K562 (cell line): ENCODE data around the gene PTH2. TPM values are rescaled to one million over a fixed set of nuclear protein-coding genes. Genes with fewer than 3 reads are reported as not detected.

ENCODE experiments used
- SMARCA4 ChIP-seq: fragments of 450-650 bp; IDR thresholded peaks from 2 replicates; pipeline ENCODE4 v1.6.1; 2016
- SMC3 ChIP-seq: conservative IDR thresholded peaks from 2 replicates; pipeline ENCODE4 v1.6.1; 2011; ENCODE audit warnings: low read depth, low read length, improper control_type of control experiment; ENCODE audit not compliant: insufficient read depth
- ZNF318 ChIP-seq, 2 experiments: fragments of 450-650 bp; IDR thresholded peaks; 2 replicates each; pipeline ENCODE4 v1.6.1; 2016; ENCODE audit warnings: mild to moderate bottlenecking in 2 of 2, borderline replicate concordance in 1 of 2, low read depth in 1 of 2, moderate library complexity in 1 of 2
- polyA plus RNA-seq, 8 experiments: library from polyadenylated mRNA; depleted of rRNA in 4 of 8; stranded (reverse) in 5 of 8; unstranded in 3 of 8; fragments of >200 nt; fragmentation: Nextera tagmentation in 2 of 8; fragmentation: Illumina TruSeq in 1 of 8; extraction: Ambion mirVana in 2 of 8; extraction: Trizol in 1 of 8; gene quantifications; 2 replicates each; pipeline versions ENCODE4 v1.2.1 to v1.2.3, GENCODE V29; 2011 to 2014; ENCODE audit warnings: inconsistent platforms in 1 of 8, missing spikeins in 1 of 8
- total RNA-seq, 7 experiments: library from RNA; depleted of rRNA in 6 of 7; stranded (reverse); fragments of >200 nt in 6 of 7; fragmentation: Illumina TruSeq in 2 of 7; extraction: Trizol in 2 of 7; gene quantifications; 2 replicates each; pipeline versions ENCODE4 v1.2.1 to v1.2.3, GENCODE V29; 2011 to 2021; ENCODE audit warnings: low replicate concordance in 1 of 7
- TF ChIP-seq, protein P1 (sequence below): sonication (generic); formaldehyde crosslinking; IDR thresholded peaks from 2 replicates; pipeline ENCODE4 v1.4.0; 2020; ENCODE audit warnings: mild to moderate bottlenecking, missing genetic modification reagents
- TF ChIP-seq, protein P2 (sequence below): sonication (generic); formaldehyde crosslinking; IDR thresholded peaks from 2 replicates; pipeline ENCODE4 v1.8.0; 2023; ENCODE audit warnings: mild to moderate bottlenecking, missing genetic modification reagents
- TF ChIP-seq, protein P3 (sequence below), 2 experiments: fragments of 450-650 bp in 1 of 2; sonication (generic) in 1 of 2; formaldehyde crosslinking; conservative IDR thresholded peaks; 2 replicates each; pipeline versions ENCODE4 v1.4.0 to v1.8.1; 2020 to 2022; ENCODE audit warnings: mild to moderate bottlenecking in 1 of 2, missing genetic modification reagents in 1 of 2

PTH2 gene
- total and polyA plus RNA-seq, 9 of the 15 experiments (the other 6 are each of a cell fraction or from before 2014, with no cell fraction given): 1.3 TPM; not detected in 8

GRCh38 chr19:49430678-49431329, 7.6 kb upstream of the PTH2 start (continued):
- no peak for TF ChIP-seq ZNF318 (IDR thresholded peaks at IDR 0.05; ENCODE audit: borderline replicate concordance in 1 of 2, low read depth in 1 of 2)
- TF ChIP-seq, protein P1, sequence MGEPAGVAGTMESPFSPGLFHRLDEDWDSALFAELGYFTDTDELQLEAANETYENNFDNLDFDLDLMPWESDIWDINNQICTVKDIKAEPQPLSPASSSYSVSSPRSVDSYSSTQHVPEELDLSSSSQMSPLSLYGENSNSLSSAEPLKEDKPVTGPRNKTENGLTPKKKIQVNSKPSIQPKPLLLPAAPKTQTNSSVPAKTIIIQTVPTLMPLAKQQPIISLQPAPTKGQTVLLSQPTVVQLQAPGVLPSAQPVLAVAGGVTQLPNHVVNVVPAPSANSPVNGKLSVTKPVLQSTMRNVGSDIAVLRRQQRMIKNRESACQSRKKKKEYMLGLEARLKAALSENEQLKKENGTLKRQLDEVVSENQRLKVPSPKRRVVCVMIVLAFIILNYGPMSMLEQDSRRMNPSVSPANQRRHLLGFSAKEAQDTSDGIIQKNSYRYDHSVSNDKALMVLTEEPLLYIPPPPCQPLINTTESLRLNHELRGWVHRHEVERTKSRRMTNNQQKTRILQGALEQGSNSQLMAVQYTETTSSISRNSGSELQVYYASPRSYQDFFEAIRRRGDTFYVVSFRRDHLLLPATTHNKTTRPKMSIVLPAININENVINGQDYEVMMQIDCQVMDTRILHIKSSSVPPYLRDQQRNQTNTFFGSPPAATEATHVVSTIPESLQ (CRISPR knock-in tag): no peak
- 0 out of 2 replicates have a peak, but pooled peaks have one; percentile 8 for TF ChIP-seq SMC3
- TF ChIP-seq, protein P2, sequence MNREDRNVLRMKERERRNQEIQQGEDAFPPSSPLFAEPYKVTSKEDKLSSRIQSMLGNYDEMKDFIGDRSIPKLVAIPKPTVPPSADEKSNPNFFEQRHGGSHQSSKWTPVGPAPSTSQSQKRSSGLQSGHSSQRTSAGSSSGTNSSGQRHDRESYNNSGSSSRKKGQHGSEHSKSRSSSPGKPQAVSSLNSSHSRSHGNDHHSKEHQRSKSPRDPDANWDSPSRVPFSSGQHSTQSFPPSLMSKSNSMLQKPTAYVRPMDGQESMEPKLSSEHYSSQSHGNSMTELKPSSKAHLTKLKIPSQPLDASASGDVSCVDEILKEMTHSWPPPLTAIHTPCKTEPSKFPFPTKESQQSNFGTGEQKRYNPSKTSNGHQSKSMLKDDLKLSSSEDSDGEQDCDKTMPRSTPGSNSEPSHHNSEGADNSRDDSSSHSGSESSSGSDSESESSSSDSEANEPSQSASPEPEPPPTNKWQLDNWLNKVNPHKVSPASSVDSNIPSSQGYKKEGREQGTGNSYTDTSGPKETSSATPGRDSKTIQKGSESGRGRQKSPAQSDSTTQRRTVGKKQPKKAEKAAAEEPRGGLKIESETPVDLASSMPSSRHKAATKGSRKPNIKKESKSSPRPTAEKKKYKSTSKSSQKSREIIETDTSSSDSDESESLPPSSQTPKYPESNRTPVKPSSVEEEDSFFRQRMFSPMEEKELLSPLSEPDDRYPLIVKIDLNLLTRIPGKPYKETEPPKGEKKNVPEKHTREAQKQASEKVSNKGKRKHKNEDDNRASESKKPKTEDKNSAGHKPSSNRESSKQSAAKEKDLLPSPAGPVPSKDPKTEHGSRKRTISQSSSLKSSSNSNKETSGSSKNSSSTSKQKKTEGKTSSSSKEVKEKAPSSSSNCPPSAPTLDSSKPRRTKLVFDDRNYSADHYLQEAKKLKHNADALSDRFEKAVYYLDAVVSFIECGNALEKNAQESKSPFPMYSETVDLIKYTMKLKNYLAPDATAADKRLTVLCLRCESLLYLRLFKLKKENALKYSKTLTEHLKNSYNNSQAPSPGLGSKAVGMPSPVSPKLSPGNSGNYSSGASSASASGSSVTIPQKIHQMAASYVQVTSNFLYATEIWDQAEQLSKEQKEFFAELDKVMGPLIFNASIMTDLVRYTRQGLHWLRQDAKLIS (CRISPR knock-in tag): no peak
- 0 out of 2 replicates have a peak, but pooled peaks have one; percentile 9 for TF ChIP-seq SMARCA4
- TF ChIP-seq, protein P3, sequence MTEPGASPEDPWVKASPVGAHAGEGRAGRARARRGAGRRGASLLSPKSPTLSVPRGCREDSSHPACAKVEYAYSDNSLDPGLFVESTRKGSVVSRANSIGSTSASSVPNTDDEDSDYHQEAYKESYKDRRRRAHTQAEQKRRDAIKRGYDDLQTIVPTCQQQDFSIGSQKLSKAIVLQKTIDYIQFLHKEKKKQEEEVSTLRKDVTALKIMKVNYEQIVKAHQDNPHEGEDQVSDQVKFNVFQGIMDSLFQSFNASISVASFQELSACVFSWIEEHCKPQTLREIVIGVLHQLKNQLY (CRISPR knock-in tag; conservative IDR thresholded peaks at IDR 0.05): 0 out of 4 replicates have a peak, but pooled peaks of 1 of the 2 experiments have one; percentile 36
